Right ventricle myocardium superior (tissue), 1 donor: ENCODE measurements around the gene TEX38. TPM values are rescaled to one million over a fixed set of nuclear protein-coding genes. Genes with fewer than 3 reads are reported as not detected.
"Not testable (repeated sequence)": the region's sequence is repeated elsewhere in the genome, so short reads cannot be mapped to it uniquely, and the experiment has no call there.

Source experiments
- ATAC-seq: fragments of 200-7000 bp; cut with Tn5 transposase; one replicate; pipeline ENCODE4 v1.9.1; 2020; ENCODE audit warnings: mild to moderate bottlenecking; ENCODE audit not compliant: poor library complexity
- DNase-seq: peaks from one replicate; pipeline ENCODE4 v3.0.0-alpha.2; 2020
- intact Hi-C: fragments of 100-400 bp; cut with DNase I; formaldehyde crosslinking; loops from one replicate; pipeline ENCODE4 v1.11.2; 2022
- total RNA-seq: library from RNA; stranded (reverse); fragmentation: NEBNext Ultra II Directional; extraction: Animal tissue kit (Norgen Biotek cat#: 25700); gene quantifications from one replicate; pipeline ENCODE4 v1.2.1, GENCODE V29; 2021
- donor health status: DM: no; HTN: yes; CAD: no; lungs with severe emphysema.

Gene TEX38
- total RNA-seq, 1 donor from 2014 or later: not detected

DNA sequence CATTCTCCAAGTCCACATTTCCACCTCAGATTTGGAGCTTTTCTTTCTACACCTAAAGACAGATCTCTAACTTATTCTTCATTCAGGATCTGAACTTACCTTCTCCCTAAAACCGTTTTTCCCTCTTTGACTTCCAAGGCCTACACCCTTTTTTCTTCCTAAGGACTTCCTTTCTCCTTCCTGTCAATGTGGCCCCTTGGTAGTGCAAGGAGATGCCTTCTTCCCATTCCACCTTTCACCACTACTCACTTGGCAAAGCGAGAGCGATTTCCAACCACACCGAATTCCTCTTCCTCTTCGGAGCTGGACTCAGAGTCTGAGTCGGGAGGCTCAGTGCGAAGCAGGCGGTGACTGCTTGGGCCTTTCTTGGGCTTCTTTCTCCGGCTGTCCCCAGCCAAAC lies 46.0 kb downstream of the TEX38 start:
- DNase-seq (no peak), ATAC-seq (no peak)
- intact Hi-C loops: no loop called here

GRCh38 chr1:46718340-46718726 lies 46.7 kb downstream of the TEX38 start:
- ATAC-seq (no peak), DNase-seq (no peak)
- intact Hi-C loops: no loop called here

DNA sequence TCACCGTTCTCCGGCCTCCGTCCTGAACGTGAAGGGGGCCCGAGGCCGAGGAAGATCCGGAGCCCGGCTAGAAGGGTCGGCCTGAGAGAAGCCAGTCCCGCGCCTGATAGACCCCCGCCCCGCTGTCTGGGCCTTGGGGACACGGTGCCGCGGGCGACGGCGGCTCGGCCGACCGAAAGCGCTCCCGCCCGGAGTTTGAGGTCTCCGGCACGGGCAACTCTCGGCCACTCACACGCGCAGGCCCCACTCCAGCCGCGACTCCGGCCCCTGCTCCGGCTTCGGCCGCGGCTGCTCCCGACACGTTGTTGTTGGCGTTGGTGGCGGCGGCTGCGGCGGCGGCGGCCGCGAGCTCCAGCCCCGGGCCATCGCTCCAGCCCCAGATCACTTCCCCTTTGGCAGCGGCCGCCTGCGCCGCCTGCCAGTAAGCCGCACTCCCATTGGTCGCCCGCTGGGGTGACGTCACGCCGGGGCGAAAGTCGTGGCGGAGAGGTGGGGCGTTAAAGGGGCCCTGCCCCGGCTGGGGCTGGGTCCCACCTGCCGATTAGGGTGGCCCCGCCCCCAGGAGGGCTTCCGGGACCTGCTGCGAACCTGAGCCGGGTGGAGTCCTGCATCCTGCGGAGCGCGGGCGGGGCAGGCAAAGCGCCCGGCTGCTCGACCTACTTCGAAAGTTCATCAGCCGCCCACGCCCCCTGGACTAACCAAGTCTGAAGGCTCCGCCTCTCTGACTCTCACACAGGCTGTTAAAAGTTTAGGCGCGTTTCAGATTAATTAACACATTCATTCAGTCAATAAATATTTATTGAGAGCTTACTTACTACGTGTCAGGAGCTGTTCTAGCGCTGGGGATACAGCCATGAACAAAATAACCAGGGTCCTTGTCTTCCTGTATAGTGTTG lies 47.3 kb downstream of the TEX38 start, which contains the start of gene EFCAB14:
Gene EFCAB14, minus strand, starts transcription at position 388 of the 896 bp plus-strand sequence. CDS start 1,027 bp downstream, outside the sequence.
- ATAC-seq (peak; percentile 100), DNase-seq (peak; percentile 98)
- intact Hi-C loops: no loop called here

DNA sequence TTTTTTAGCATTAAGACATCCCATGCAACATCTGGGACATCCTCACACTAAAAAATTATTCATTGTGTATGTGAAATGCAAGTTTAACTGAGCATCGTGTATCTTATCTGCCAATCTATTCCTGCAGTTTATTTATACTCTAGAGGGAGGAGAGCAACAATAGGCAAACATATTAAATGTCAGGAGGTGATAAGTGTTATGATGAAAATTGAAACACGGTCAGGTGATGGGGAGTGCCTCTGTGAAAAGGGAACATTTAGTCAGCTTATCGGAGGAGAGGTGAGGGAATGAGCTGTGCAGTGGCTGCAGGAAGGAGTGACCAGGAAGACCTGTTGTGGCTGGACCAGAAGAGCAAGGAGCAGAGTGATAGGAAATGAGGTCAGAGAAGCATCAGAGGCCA lies 48.0 kb downstream of the TEX38 start:
- intact Hi-C loops: loop anchor here (10.0 kb wide), 2 partner anchors 95 to 185 kb away; a partner anchor contains a TSS
- DNase-seq: no peak
- no peak for ATAC-seq

DNA sequence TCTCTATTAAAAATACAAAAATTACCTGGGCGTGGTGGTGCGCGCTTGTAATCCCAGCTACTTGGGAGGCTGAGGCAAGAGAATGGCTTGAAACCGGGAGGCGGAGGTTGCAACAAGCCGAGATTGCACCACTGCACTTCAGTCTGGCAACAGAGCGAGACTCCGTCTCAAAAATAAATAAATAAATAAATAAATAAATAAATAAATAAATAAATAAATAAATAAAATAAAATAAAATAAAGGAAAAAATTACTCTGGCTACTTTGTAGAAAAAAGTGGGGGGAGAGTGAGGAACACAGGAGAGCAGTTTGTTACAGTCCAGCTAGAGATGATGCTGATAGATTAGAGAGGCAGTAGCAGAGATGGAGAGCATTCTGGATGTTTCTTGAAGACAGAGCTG lies 48.7 kb downstream of the TEX38 start:
- ATAC-seq, DNase-seq: not testable (repeated sequence)
- intact Hi-C loops: loop anchor here (10.0 kb wide), 2 partner anchors 96 to 186 kb away; a partner anchor contains a TSS

GRCh38 chr1:46721204-46721603 lies 49.5 kb downstream of the TEX38 start:
- intact Hi-C loops: loop anchor here (10.0 kb wide), 2 partner anchors 96 to 186 kb away; a partner anchor contains a TSS
- DNase-seq (no peak), ATAC-seq (no peak)

DNA sequence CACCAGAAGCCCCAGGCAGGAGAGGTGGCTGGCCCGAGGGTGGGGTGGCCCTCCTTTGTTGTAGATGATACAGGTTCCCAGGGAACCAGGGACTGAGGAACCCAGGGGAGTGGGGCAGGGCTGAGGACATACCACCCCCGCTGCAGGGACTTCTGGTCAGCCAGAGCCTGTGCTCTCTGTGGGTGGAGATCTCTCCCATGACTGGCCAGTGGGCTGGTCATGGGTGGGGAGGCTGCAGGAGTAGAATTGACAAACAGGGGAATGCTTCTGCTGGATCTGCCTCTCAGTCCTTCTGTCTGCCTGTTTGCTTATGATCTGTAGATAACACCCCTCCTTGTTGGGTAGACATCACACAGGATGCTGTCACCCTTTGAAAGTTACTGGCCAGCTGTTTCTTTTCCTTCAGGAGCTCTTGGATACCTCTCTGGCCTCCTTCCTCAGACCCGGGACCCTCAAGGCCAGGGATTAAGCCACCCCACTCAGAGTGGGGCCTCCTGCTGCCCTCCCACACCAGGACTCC lies 50.1 kb downstream of the TEX38 start:
- intact Hi-C loops: loop anchor here (10.0 kb wide), 2 partner anchors 97 to 187 kb away; a partner anchor contains a TSS
- ATAC-seq (no peak), DNase-seq (no peak)

Other genes starting within 250 kb of the TEX38 start
- not detected for gene DMBX1, start 182.0 kb upstream of the TEX38 start, total RNA-seq
- gene KNCN, start 120.2 kb upstream of the TEX38 start, total RNA-seq: not detected
- gene MKNK1, start 67.6 kb upstream of the TEX38 start, total RNA-seq: 37.7 TPM
- gene MOB3C, start 55.0 kb upstream of the TEX38 start, total RNA-seq: 14.0 TPM
- 198 TPM for gene ATPAF1, start 3.5 kb upstream of the TEX38 start, total RNA-seq
- 52.4 TPM for gene EFCAB14, start 47.3 kb downstream of the TEX38 start, total RNA-seq
- 20.4 TPM for gene CYP4B1, start 127.2 kb downstream of the TEX38 start, total RNA-seq